WTC11 (cell line): ENCODE results near the gene AGL. TPM values are rescaled to one million over a fixed set of nuclear protein-coding genes. Genes with fewer than 3 reads are reported as not detected.
"Not testable (repeated sequence)": the region's sequence is repeated elsewhere in the genome, so short reads cannot be mapped to it uniquely, and the experiment has no call there.

ENCODE experiments used
- ATAC-seq: fragments of 200-7000 bp; cut with Tn5 transposase; 2 replicates; pipeline ENCODE4 v1.10.0; 2021; ENCODE audit warnings: mild to moderate bottlenecking, moderate library complexity
- CTCF ChIA-PET: fragments of 300-600 bp; sonication (Branson Sonifier 250); formaldehyde crosslinking; loops from one replicate; lab custom pipeline; 2021; ENCODE audit warnings: antibody characterized with exemption; lab: Charles Lee
- POLR2A ChIA-PET: fragments of 350-600 bp; sonication (Branson Sonifier 250); formaldehyde crosslinking; loops from one replicate; lab custom pipeline; 2021; ENCODE audit warnings: antibody characterized with exemption; lab: Charles Lee
- DNase-seq: peaks from one replicate; pipeline ENCODE4 v3.0.0; 2021; ENCODE audit warnings: low spot score
- H3K27ac Mint-ChIP-seq: 2 replicates; pipeline ENCODE4 v1.8.0; 2021; ENCODE audit warnings: mixed read lengths
- H3K27me3 Mint-ChIP-seq: 2 replicates; pipeline ENCODE4 v1.8.0; 2021; ENCODE audit warnings: low read depth, mild to moderate bottlenecking, moderate library complexity, mixed read lengths
- H3K36me3 Mint-ChIP-seq: 2 replicates; pipeline ENCODE4 v1.8.0; 2021; ENCODE audit warnings: mixed read lengths
- H3K4me1 Mint-ChIP-seq: 2 replicates; pipeline ENCODE4 v1.8.0; 2022; ENCODE audit warnings: mixed read lengths
- H3K4me3 Mint-ChIP-seq: 2 replicates; pipeline ENCODE4 v1.8.0; 2021; ENCODE audit warnings: mild to moderate bottlenecking, moderate library complexity, mixed read lengths
- H3K9me3 Mint-ChIP-seq: 2 replicates; pipeline ENCODE4 v1.8.0; 2021; ENCODE audit warnings: mixed read lengths
- ATF1 ChIP-seq: sonication (generic); formaldehyde crosslinking; IDR thresholded peaks from 2 replicates; pipeline ENCODE4 v1.8.1; 2023; ENCODE audit warnings: mild to moderate bottlenecking, moderate library complexity, missing genetic modification reagents
- CREB1 ChIP-seq: sonication (generic); formaldehyde crosslinking; IDR thresholded peaks from 2 replicates; pipeline ENCODE4 v1.8.0; 2023; ENCODE audit warnings: mild to moderate bottlenecking, missing genetic modification reagents
- EMX1 ChIP-seq: fragments of 250-450 bp; sonication (Bioruptor Pico); IDR thresholded peaks from 2 replicates; pipeline ENCODE4 v1.8.0; 2021; ENCODE audit warnings: mild to moderate bottlenecking
- ERG ChIP-seq: fragments of 250-450 bp; sonication (Bioruptor Pico); IDR thresholded peaks from 2 replicates; pipeline ENCODE4 v1.8.0; 2021; ENCODE audit warnings: mild to moderate bottlenecking
- GTF2I ChIP-seq: fragments of 250-450 bp; sonication (Bioruptor Pico); conservative IDR thresholded peaks from 2 replicates; pipeline ENCODE4 v1.4.0; 2021; ENCODE audit warnings: mild to moderate bottlenecking
- HMGA2 ChIP-seq: fragments of 250-450 bp; sonication (Bioruptor Pico); IDR thresholded peaks from 2 replicates; pipeline ENCODE4 v1.4.0; 2021; ENCODE audit warnings: mild to moderate bottlenecking, moderate library complexity
- NFE2L1 ChIP-seq: sonication (generic); formaldehyde crosslinking; IDR thresholded peaks from 2 replicates; pipeline ENCODE4 v1.8.1; 2023; ENCODE audit warnings: missing genetic modification reagents
- NR1H2 ChIP-seq: sonication (generic); formaldehyde crosslinking; IDR thresholded peaks from 2 replicates; pipeline ENCODE4 v1.9.0; 2021; ENCODE audit warnings: mild to moderate bottlenecking, moderate library complexity, missing genetic modification reagents
- NR3C1 ChIP-seq: sonication (generic); formaldehyde crosslinking; conservative IDR thresholded peaks from 2 replicates; pipeline ENCODE4 v1.8.1; 2023; ENCODE audit warnings: low read depth, mild to moderate bottlenecking, missing genetic modification reagents
- RORB ChIP-seq: fragments of 250-450 bp; sonication (Bioruptor Pico); IDR thresholded peaks from 2 replicates; pipeline ENCODE4 v1.9.0; 2021; ENCODE audit warnings: mild to moderate bottlenecking
- TEAD4 ChIP-seq: sonication (generic); formaldehyde crosslinking; IDR thresholded peaks from 2 replicates; pipeline ENCODE4 v1.8.0; 2022; ENCODE audit warnings: mild to moderate bottlenecking, missing genetic modification reagents
- ZNF121 ChIP-seq: sonication (generic); formaldehyde crosslinking; IDR thresholded peaks from 2 replicates; pipeline ENCODE4 v1.8.0; 2023; ENCODE audit warnings: missing genetic modification reagents
- ZNF423 ChIP-seq: fragments of 250-450 bp; sonication (Bioruptor Pico); IDR thresholded peaks from 2 replicates; pipeline ENCODE4 v2.1.2; 2022; ENCODE audit warnings: mild to moderate bottlenecking, moderate library complexity
- total RNA-seq: library from RNA; stranded (reverse); gene quantifications from 3 replicates; pipeline ENCODE4 v1.2.3, GENCODE V29; 2021
- TF ChIP-seq, protein P1 (sequence below): sonication (generic); formaldehyde crosslinking; IDR thresholded peaks from 2 replicates; pipeline ENCODE4 v1.8.1; 2022; ENCODE audit warnings: mild to moderate bottlenecking, missing genetic modification reagents, moderate library complexity, borderline replicate concordance
- TF ChIP-seq, protein P2 (sequence below): fragments of 250-450 bp; sonication (Bioruptor Pico); IDR thresholded peaks from 2 replicates; pipeline ENCODE4 v1.9.0; 2021; ENCODE audit warnings: moderate library complexity, mild to moderate bottlenecking, inconsistent platforms, borderline replicate concordance

The AGL gene
- total RNA-seq, 1 experiment from 2014 or later = 22.5 TPM

GRCh38 chr1:99829269-99829668 is 20.9 kb upstream of the AGL start:
- no peak for DNase-seq
- POLR2A ChIA-PET = no interaction called here
- no peak overlapping the region for H3K4me3 Mint-ChIP-seq
- H3K27me3 Mint-ChIP-seq = no peaks in the 10 kb centered on the region
- no peaks in the 10 kb centered on the region for H3K4me1 Mint-ChIP-seq
- TF ChIP-seq RORB (CRISPR knock-in tag) (no peak), EMX1 (CRISPR knock-in tag) (no peak), NR3C1 (CRISPR knock-in tag) (no peak), CREB1 (CRISPR knock-in tag) (no peak), ATF1 (no peak), GTF2I (CRISPR knock-in tag) (no peak), ZNF121 (CRISPR knock-in tag) (no peak), HMGA2 (CRISPR knock-in tag) (no peak), NR1H2 (CRISPR knock-in tag) (no peak), ZNF423 (CRISPR knock-in tag) (no peak), ERG (CRISPR knock-in tag) (no peak), NFE2L1 (no peak), TEAD4 (no peak)
- TF ChIP-seq, protein P1, sequence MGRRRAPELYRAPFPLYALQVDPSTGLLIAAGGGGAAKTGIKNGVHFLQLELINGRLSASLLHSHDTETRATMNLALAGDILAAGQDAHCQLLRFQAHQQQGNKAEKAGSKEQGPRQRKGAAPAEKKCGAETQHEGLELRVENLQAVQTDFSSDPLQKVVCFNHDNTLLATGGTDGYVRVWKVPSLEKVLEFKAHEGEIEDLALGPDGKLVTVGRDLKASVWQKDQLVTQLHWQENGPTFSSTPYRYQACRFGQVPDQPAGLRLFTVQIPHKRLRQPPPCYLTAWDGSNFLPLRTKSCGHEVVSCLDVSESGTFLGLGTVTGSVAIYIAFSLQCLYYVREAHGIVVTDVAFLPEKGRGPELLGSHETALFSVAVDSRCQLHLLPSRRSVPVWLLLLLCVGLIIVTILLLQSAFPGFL (CRISPR knock-in tag) = no peak
- TF ChIP-seq, protein P2, sequence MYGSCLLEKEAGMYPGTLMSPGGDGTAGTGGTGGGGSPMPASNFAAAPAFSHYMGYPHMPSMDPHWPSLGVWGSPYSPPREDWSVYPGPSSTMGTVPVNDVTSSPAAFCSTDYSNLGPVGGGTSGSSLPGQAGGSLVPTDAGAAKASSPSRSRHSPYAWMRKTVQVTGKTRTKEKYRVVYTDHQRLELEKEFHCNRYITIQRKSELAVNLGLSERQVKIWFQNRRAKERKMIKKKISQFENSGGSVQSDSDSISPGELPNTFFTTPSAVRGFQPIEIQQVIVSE (CRISPR knock-in tag) = no peak
- H3K36me3 Mint-ChIP-seq = peaks cover 13% of the 10 kb centered on the region
- CTCF ChIA-PET = no interaction called here
- no peak for ATAC-seq
- no peak overlapping the region for H3K27ac Mint-ChIP-seq
- H3K9me3 Mint-ChIP-seq = peaks cover 27% of the 10 kb centered on the region

- peaks cover 14% of the 10 kb centered on the region for H3K9me3 Mint-ChIP-seq
- ATAC-seq, H3K36me3 Mint-ChIP-seq, POLR2A ChIA-PET, H3K27me3 Mint-ChIP-seq, H3K4me3 Mint-ChIP-seq, DNase-seq, H3K27ac Mint-ChIP-seq, CTCF ChIA-PET: not testable (repeated sequence)
- H3K4me1 Mint-ChIP-seq = peaks cover 17% of the 10 kb centered on the region
These were observed 16.2 kb upstream of the AGL start for GRCh38 chr1:99833911-99834310.

- ATAC-seq, CTCF ChIA-PET, DNase-seq, H3K27me3 Mint-ChIP-seq, H3K4me3 Mint-ChIP-seq: not testable (repeated sequence)
- H3K9me3 Mint-ChIP-seq = peaks cover 35% of the 10 kb centered on the region
- POLR2A ChIA-PET = interaction anchor here (0.7 kb wide), 1 partner anchor 1599 kb away, joined by 3 read pairs; no protein-coding TSS in a partner anchor
- H3K27ac Mint-ChIP-seq = peak overlapping the region; percentile 58
- peaks cover 14% of the 10 kb centered on the region for H3K36me3 Mint-ChIP-seq
- peaks cover 17% of the 10 kb centered on the region for H3K4me1 Mint-ChIP-seq
These were observed 13.7 kb upstream of the AGL start for GRCh38 chr1:99836171-99837103.

DNA sequence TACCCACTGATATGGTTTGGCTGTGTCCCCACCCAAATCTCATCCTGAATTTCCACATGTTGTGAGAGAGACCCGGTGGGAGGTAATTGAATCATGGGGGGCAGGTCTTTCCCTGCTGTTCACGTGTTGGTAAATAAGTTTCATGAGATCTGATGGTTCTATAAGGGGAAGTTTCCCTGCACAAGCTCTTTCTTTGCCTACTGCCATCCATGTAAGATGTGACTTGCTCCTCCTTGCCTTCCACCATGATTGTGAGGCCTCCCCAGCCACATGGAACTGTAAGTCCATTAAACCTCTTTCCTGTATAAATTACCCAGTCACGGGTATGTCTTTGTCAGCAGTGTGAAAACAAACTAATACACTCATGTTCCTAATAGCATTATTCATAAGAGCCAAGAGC is 9.8 kb upstream of the AGL start:
- DNase-seq, H3K27ac Mint-ChIP-seq, ATAC-seq, POLR2A ChIA-PET, CTCF ChIA-PET, H3K4me3 Mint-ChIP-seq, H3K27me3 Mint-ChIP-seq: not testable (repeated sequence)
- Mint-ChIP-seq H3K4me1 (peaks cover 38% of the 10 kb centered on the region), H3K36me3 (peaks cover 11% of the 10 kb centered on the region), H3K9me3 (peaks cover 25% of the 10 kb centered on the region)
